Tibial nerve (tissue), 4 donors: ENCODE results near the gene TAS2R60.

Experiments
- EP300 ChIP-seq, 2 donors: sonication (generic); formaldehyde crosslinking; IDR thresholded peaks; one replicate each; pipeline ENCODE4 v1.6.1; 2017; ENCODE audit warnings: antibody characterized with exemption in 2 of 2, mild to moderate bottlenecking in 1 of 2
- TF ChIP-seq, protein P1 (sequence below), 5 experiments: fragments of 200-600 bp in 3 of 5; fragments of 450-650 bp in 2 of 5; sonication (generic) in 3 of 5; IDR thresholded peaks; one replicate each; pipeline ENCODE4 v1.5.1; 2016 to 2019; ENCODE audit warnings: antibody characterized with exemption in 5 of 5, mild to moderate bottlenecking in 3 of 5, moderate library complexity in 2 of 5

DNA sequence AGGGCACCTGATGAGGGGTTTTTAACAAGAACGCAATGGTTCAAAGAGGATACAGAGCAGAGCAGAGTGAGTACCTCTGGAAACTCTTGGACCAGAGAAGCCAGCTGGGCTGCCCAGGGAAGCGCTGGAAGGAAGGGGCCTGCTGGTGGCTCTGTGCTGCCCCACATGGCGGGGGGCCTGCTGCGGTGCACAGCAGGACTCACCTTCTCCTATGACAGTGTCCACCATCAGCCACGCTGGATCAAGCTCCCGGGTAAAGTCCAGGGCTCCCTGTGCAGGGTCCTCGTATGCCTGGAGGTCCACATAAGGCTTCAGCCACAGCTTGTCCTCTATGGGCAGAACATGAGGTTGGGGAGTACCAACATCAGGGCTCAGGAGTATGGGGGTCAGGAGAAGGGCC, 47.1 kb upstream of the TAS2R60 start:
- TF ChIP-seq, protein P1, sequence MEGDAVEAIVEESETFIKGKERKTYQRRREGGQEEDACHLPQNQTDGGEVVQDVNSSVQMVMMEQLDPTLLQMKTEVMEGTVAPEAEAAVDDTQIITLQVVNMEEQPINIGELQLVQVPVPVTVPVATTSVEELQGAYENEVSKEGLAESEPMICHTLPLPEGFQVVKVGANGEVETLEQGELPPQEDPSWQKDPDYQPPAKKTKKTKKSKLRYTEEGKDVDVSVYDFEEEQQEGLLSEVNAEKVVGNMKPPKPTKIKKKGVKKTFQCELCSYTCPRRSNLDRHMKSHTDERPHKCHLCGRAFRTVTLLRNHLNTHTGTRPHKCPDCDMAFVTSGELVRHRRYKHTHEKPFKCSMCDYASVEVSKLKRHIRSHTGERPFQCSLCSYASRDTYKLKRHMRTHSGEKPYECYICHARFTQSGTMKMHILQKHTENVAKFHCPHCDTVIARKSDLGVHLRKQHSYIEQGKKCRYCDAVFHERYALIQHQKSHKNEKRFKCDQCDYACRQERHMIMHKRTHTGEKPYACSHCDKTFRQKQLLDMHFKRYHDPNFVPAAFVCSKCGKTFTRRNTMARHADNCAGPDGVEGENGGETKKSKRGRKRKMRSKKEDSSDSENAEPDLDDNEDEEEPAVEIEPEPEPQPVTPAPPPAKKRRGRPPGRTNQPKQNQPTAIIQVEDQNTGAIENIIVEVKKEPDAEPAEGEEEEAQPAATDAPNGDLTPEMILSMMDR (IDR thresholded peaks at IDR 0.05) = no peak
- TF ChIP-seq EP300 (IDR thresholded peaks at IDR 0.05) = no peak
